GM19395 (cell line): ENCODE measurements around the gene SRP14.
"Not testable (repeated sequence)": the region's sequence is repeated elsewhere in the genome, so short reads cannot be mapped to it uniquely, and the experiment has no call there.

ENCODE experiments used
- ATAC-seq: cut with Tn5 transposase; IDR thresholded peaks from one replicate; pipeline ENCODE4 v1.9.1; 2021; ENCODE audit warnings: mild to moderate bottlenecking, moderate library complexity; ENCODE audit not compliant: unreplicated experiment

SRP14 gene

GRCh38 chr15:39992953-39993352 is 46.0 kb downstream of the SRP14 start:
- ATAC-seq: not testable (repeated sequence)

GRCh38 chr15:39990706-39991105 is 48.3 kb downstream of the SRP14 start:
- no peak for ATAC-seq

- no peak for ATAC-seq
These were observed 51.2 kb downstream of the SRP14 start for GRCh38 chr15:39987821-39988220.
